NCI-H146 (cell line): Measurements from ENCODE around the gene TRIOBP.
A peak's percentile ranks its signal among the peaks of the same experiment; 100 is the strongest.

Source experiments
- DNase-seq: peaks from one replicate; lab custom pipeline; 2025; lab: John Stamatoyannopoulos, UW

The TRIOBP gene

GRCh38 chr22:37750596-37751162 lies 53.8 kb downstream of the TRIOBP start:
- DNase-seq: no peak

- DNase-seq: no peak
Observed at GRCh38 chr22:37751449-37752188, 54.8 kb downstream of the TRIOBP start.

GRCh38 chr22:37752189-37753087 lies 55.6 kb downstream of the TRIOBP start:
- no peak for DNase-seq

- DNase-seq: no peak
Observed at GRCh38 chr22:37753746-37754145, 56.9 kb downstream of the TRIOBP start.

- no peak for DNase-seq
Observed at GRCh38 chr22:37757663-37758062, 60.8 kb downstream of the TRIOBP start.

GRCh38 chr22:37758694-37759093 lies 61.8 kb downstream of the TRIOBP start:
- DNase-seq: no peak

- no peak for DNase-seq
Observed at GRCh38 chr22:37759281-37759680, 62.4 kb downstream of the TRIOBP start.

- peak; percentile 6 for DNase-seq
Observed at GRCh38 chr22:37760152-37760551, 63.3 kb downstream of the TRIOBP start.

- no peak for DNase-seq
Observed at GRCh38 chr22:37762389-37762836, 65.6 kb downstream of the TRIOBP start.

GRCh38 chr22:37763012-37763411 lies 66.2 kb downstream of the TRIOBP start:
- no peak for DNase-seq

- DNase-seq: no peak
Observed at GRCh38 chr22:37763652-37764051, 66.8 kb downstream of the TRIOBP start.

GRCh38 chr22:37764622-37765021 lies 67.8 kb downstream of the TRIOBP start:
- DNase-seq: no peak

- DNase-seq: no peak
Observed at GRCh38 chr22:37765498-37765897, 68.7 kb downstream of the TRIOBP start.

GRCh38 chr22:37765953-37766576 lies 69.2 kb downstream of the TRIOBP start:
- DNase-seq: no peak

- DNase-seq: no peak
Observed at GRCh38 chr22:37768273-37768672, 71.4 kb downstream of the TRIOBP start.

GRCh38 chr22:37769056-37769455 lies 72.2 kb downstream of the TRIOBP start:
- no peak for DNase-seq

GRCh38 chr22:37771081-37771480 lies 74.2 kb downstream of the TRIOBP start:
- no peak for DNase-seq

- no peak for DNase-seq
Observed at GRCh38 chr22:37771702-37772427, 75.0 kb downstream of the TRIOBP start.

GRCh38 chr22:37774728-37775127 lies 77.9 kb downstream of the TRIOBP start:
- no peak for DNase-seq

- no peak for DNase-seq
Observed at GRCh38 chr22:37775785-37776638, 79.2 kb downstream of the TRIOBP start.

- DNase-seq: no peak
Observed at GRCh38 chr22:37776639-37777005, 79.8 kb downstream of the TRIOBP start.
